GM12878 (cell line): ENCODE results near the gene MAML3.

Experiments
- MYC ChIP-seq: IDR thresholded peaks from 2 replicates; pipeline ENCODE4 v1.6.1; 2011; ENCODE audit warnings: mild to moderate bottlenecking, low read length, moderate library complexity, inconsistent platforms; ENCODE audit not compliant: insufficient read depth, insufficient replicate concordance, insufficient read length, severe bottlenecking
- SMAD5 ChIP-seq: IDR thresholded peaks from 2 replicates; pipeline ENCODE4 v1.6.1; 2016; ENCODE audit warnings: antibody characterized with exemption, low read depth
- ZSCAN29 ChIP-seq: fragments of 450-650 bp; IDR thresholded peaks from 2 replicates; pipeline ENCODE4 v1.6.1; 2017; ENCODE audit warnings: mild to moderate bottlenecking, moderate library complexity
- TF ChIP-seq, protein P1 (sequence below), 3 experiments: IDR thresholded peaks in 2 of 3; conservative IDR thresholded peaks in 1 of 3; 2 replicates each; pipeline ENCODE4 v1.5.1; 2011; ENCODE audit warnings: low read depth in 3 of 3, low read length in 3 of 3, mild to moderate bottlenecking in 3 of 3, control low read depth in 2 of 3, moderate library complexity in 2 of 3, inconsistent platforms in 1 of 3, mixed read lengths in 1 of 3; ENCODE audit not compliant: control insufficient read depth in 2 of 3, insufficient read depth in 1 of 3; ENCODE audit errors: extremely low read depth in 1 of 3

DNA sequence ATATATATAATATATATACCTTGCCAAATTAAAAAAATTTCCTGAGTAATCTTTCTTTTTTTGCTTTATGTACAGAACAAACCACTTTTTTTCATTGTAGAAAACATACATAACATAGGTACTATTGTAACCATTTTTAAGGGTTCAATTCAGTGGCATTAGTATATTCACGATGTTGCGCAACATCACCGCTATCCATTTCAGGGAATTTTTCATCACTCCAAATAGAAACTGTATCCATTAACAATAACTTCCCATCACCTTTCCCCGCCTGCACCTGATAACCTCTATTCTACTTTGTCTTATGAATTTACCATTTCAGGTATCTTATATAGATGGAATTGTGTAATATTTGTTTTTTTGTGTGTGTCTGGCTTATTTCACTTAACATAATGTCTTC lies 363.7 kb downstream of the MAML3 start:
- TF ChIP-seq ZSCAN29: no peak
- TF ChIP-seq MYC: no peak
- TF ChIP-seq, protein P1, sequence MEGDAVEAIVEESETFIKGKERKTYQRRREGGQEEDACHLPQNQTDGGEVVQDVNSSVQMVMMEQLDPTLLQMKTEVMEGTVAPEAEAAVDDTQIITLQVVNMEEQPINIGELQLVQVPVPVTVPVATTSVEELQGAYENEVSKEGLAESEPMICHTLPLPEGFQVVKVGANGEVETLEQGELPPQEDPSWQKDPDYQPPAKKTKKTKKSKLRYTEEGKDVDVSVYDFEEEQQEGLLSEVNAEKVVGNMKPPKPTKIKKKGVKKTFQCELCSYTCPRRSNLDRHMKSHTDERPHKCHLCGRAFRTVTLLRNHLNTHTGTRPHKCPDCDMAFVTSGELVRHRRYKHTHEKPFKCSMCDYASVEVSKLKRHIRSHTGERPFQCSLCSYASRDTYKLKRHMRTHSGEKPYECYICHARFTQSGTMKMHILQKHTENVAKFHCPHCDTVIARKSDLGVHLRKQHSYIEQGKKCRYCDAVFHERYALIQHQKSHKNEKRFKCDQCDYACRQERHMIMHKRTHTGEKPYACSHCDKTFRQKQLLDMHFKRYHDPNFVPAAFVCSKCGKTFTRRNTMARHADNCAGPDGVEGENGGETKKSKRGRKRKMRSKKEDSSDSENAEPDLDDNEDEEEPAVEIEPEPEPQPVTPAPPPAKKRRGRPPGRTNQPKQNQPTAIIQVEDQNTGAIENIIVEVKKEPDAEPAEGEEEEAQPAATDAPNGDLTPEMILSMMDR (IDR thresholded peaks at IDR 0.05 in 2 of 3, conservative IDR thresholded peaks at IDR 0.05 in 1 of 3; ENCODE audit: control insufficient read depth in 2 of 3, extremely low read depth in 1 of 3, insufficient read depth in 1 of 3, low read depth in 3 of 3, low read length in 3 of 3): no peak
- no peak for TF ChIP-seq SMAD5
